HG02623 (cell line): ENCODE measurements around the gene BMP7.
"Not testable (repeated sequence)": the region's sequence is repeated elsewhere in the genome, so short reads cannot be mapped to it uniquely, and the experiment has no call there.

Source experiments
- ATAC-seq: cut with Tn5 transposase; IDR thresholded peaks from one replicate; pipeline ENCODE4 v1.9.1; 2021; ENCODE audit warnings: moderate library complexity; ENCODE audit not compliant: unreplicated experiment

Gene BMP7

GRCh38 chr20:57267158-57267821 is 849 bp upstream of the BMP7 start:
- ATAC-seq, result no peak

- no peak for ATAC-seq
Observed at GRCh38 chr20:57265997-57266290, 497 bp downstream of the BMP7 start.

GRCh38 chr20:57265336-57265996 is 975 bp downstream of the BMP7 start:
- ATAC-seq, result no peak

GRCh38 chr20:57264908-57265335 is 1.5 kb downstream of the BMP7 start:
- not testable (repeated sequence) for ATAC-seq

- ATAC-seq, result no peak
Observed at GRCh38 chr20:57263801-57264792, 2.3 kb downstream of the BMP7 start.

- ATAC-seq, result no peak
Observed at GRCh38 chr20:57262784-57263609, 3.4 kb downstream of the BMP7 start.

GRCh38 chr20:57262301-57262700 is 4.1 kb downstream of the BMP7 start:
- no peak for ATAC-seq

GRCh38 chr20:57261457-57262251 is 4.8 kb downstream of the BMP7 start:
- no peak for ATAC-seq

GRCh38 chr20:57260934-57261333 is 5.5 kb downstream of the BMP7 start:
- ATAC-seq, result no peak

GRCh38 chr20:57259938-57260921 is 6.2 kb downstream of the BMP7 start:
- ATAC-seq, result no peak

GRCh38 chr20:57259121-57259937 is 7.1 kb downstream of the BMP7 start:
- ATAC-seq, result no peak

GRCh38 chr20:57257701-57258453 is 8.6 kb downstream of the BMP7 start:
- ATAC-seq, result no peak

- ATAC-seq, result no peak
Observed at GRCh38 chr20:57256908-57257307, 9.5 kb downstream of the BMP7 start.

GRCh38 chr20:57256205-57256604 is 10.2 kb downstream of the BMP7 start:
- ATAC-seq, result no peak

GRCh38 chr20:57255183-57255582 is 11.3 kb downstream of the BMP7 start:
- ATAC-seq, result no peak

- ATAC-seq, result no peak
Observed at GRCh38 chr20:57252559-57253162, 13.8 kb downstream of the BMP7 start.

GRCh38 chr20:57251949-57252348 is 14.5 kb downstream of the BMP7 start:
- no peak for ATAC-seq
